KOPT-K1 (cell line): ENCODE data around the gene PLCD3.

Experiments
- H3K27ac ChIP-seq: fragments of 200-600 bp; sonication (generic); 2 replicates; pipeline ENCODE4 v1.5.1; 2016; ENCODE audit warnings: antibody characterized with exemption, mild to moderate bottlenecking, low read depth, low read length; ENCODE audit not compliant: poor library complexity, severe bottlenecking
- H3K36me3 ChIP-seq: fragments of 200-600 bp; sonication (generic); 2 replicates; pipeline ENCODE4 v1.5.1; 2017; ENCODE audit warnings: antibody characterized with exemption, mild to moderate bottlenecking, low read length, moderate library complexity; ENCODE audit not compliant: insufficient read depth
- H3K9me3 ChIP-seq: fragments of 200-600 bp; sonication (generic); 2 replicates; pipeline ENCODE4 v1.5.1; 2017; ENCODE audit warnings: antibody characterized with exemption, low read length, mild to moderate bottlenecking; ENCODE audit not compliant: insufficient read depth, poor library complexity, severe bottlenecking

PLCD3 gene

GRCh38 chr17:45093444-45094110 is 38.7 kb downstream of the PLCD3 start:
- Histone ChIP-seq H3K36me3 (peaks cover 100% of the 10 kb centered on the region), H3K9me3 (no peaks in the 10 kb centered on the region), H3K27ac (no peak overlapping the region)

- Histone ChIP-seq H3K36me3 (peaks cover 100% of the 10 kb centered on the region), H3K9me3 (no peaks in the 10 kb centered on the region), H3K27ac (no peak overlapping the region)
Measured at GRCh38 chr17:45092911-45093430, 39.3 kb downstream of the PLCD3 start.

- Histone ChIP-seq H3K36me3 (peaks cover 100% of the 10 kb centered on the region), H3K9me3 (no peaks in the 10 kb centered on the region), H3K27ac (no peak overlapping the region)
Measured at GRCh38 chr17:45091778-45092425, 40.4 kb downstream of the PLCD3 start.

- Histone ChIP-seq H3K27ac (no peak overlapping the region), H3K9me3 (no peaks in the 10 kb centered on the region), H3K36me3 (peaks cover 100% of the 10 kb centered on the region)
Measured at GRCh38 chr17:45090711-45091110, 41.6 kb downstream of the PLCD3 start.

GRCh38 chr17:45088741-45089140 is 43.6 kb downstream of the PLCD3 start:
- H3K36me3 ChIP-seq = peaks cover 100% of the 10 kb centered on the region
- no peak overlapping the region for H3K27ac ChIP-seq
- no peaks in the 10 kb centered on the region for H3K9me3 ChIP-seq

GRCh38 chr17:45087978-45088377 is 44.3 kb downstream of the PLCD3 start:
- Histone ChIP-seq H3K27ac (no peak overlapping the region), H3K36me3 (peaks cover 100% of the 10 kb centered on the region), H3K9me3 (no peaks in the 10 kb centered on the region)

- peaks cover 100% of the 10 kb centered on the region for H3K36me3 ChIP-seq
- no peak overlapping the region for H3K27ac ChIP-seq
Measured at GRCh38 chr17:45087504-45087975, 44.8 kb downstream of the PLCD3 start.

GRCh38 chr17:45086865-45087503 is 45.3 kb downstream of the PLCD3 start:
- H3K27ac ChIP-seq = no peak overlapping the region
- peaks cover 100% of the 10 kb centered on the region for H3K36me3 ChIP-seq
- no peaks in the 10 kb centered on the region for H3K9me3 ChIP-seq

More at GRCh38 chr17:45087504-45087975, 44.8 kb downstream of the PLCD3 start:
- H3K9me3 ChIP-seq = no peaks in the 10 kb centered on the region

- Histone ChIP-seq H3K36me3 (peaks cover 100% of the 10 kb centered on the region), H3K27ac (no peak overlapping the region), H3K9me3 (no peaks in the 10 kb centered on the region)
Measured at GRCh38 chr17:45086391-45086790, 45.9 kb downstream of the PLCD3 start.

GRCh38 chr17:45081047-45081703 is 51.1 kb downstream of the PLCD3 start:
- Histone ChIP-seq H3K36me3 (peaks cover 88% of the 10 kb centered on the region), H3K27ac (no peak overlapping the region), H3K9me3 (no peaks in the 10 kb centered on the region)

- Histone ChIP-seq H3K27ac (no peak overlapping the region), H3K9me3 (no peaks in the 10 kb centered on the region), H3K36me3 (peaks cover 85% of the 10 kb centered on the region)
Measured at GRCh38 chr17:45077643-45078042, 54.7 kb downstream of the PLCD3 start.

GRCh38 chr17:45073414-45074070 is 58.8 kb downstream of the PLCD3 start:
- H3K27ac ChIP-seq = no peak overlapping the region
- H3K36me3 ChIP-seq = peaks cover 88% of the 10 kb centered on the region

GRCh38 chr17:45070809-45071208 is 61.5 kb downstream of the PLCD3 start:
- H3K27ac ChIP-seq = no peak overlapping the region
- H3K36me3 ChIP-seq = peaks cover 87% of the 10 kb centered on the region
- H3K9me3 ChIP-seq = no peaks in the 10 kb centered on the region

More at GRCh38 chr17:45073414-45074070, 58.8 kb downstream of the PLCD3 start:
- H3K9me3 ChIP-seq = no peaks in the 10 kb centered on the region

GRCh38 chr17:45070001-45070400 is 62.3 kb downstream of the PLCD3 start:
- Histone ChIP-seq H3K27ac (no peak overlapping the region), H3K36me3 (peaks cover 82% of the 10 kb centered on the region)

More at GRCh38 chr17:45070001-45070400, 62.3 kb downstream of the PLCD3 start:
- no peaks in the 10 kb centered on the region for H3K9me3 ChIP-seq
